ENCODE measurements around the gene TPRX2. TPM values are rescaled to one million over a fixed set of nuclear protein-coding genes. Genes with fewer than 3 reads are reported as not detected.
"Not testable (repeated sequence)": the region's sequence is repeated elsewhere in the genome, so short reads cannot be mapped to it uniquely, and the experiment has no call there.

TPRX2 gene
- not detected for total RNA-seq
- long read RNA-seq = 0 reads

GRCh38 chr19:47858646-47859285, at the start of gene TPRX2:
TPRX2 (plus strand) TSS chr19:47859235; CDS start chr19:47859247, 12 bp downstream.
- DNase-seq; H3K9me3 ChIP-seq (replicated peaks); intact Hi-C loops (cut with micrococcal nuclease); H3K4me1 ChIP-seq; H3K4me3 ChIP-seq; H3K27ac ChIP-seq (replicated peaks); H3K36me3 ChIP-seq: not testable (repeated sequence)
- peaks cover 68% of the 10 kb centered on the region for H3K27me3 ChIP-seq (ENCODE audit: low read depth)

GRCh38 chr19:47813304-47813994, 45.6 kb upstream of the TPRX2 start:
- H3K36me3 ChIP-seq = no peaks in the 10 kb centered on the region
- H3K27ac ChIP-seq (replicated peaks) = no peak overlapping the region
- H3K4me1 ChIP-seq = no peaks in the 10 kb centered on the region
- H3K27me3 ChIP-seq (ENCODE audit: low read depth) = peaks cover 29% of the 10 kb centered on the region
- DNase-seq = peak; percentile 65
- intact Hi-C loops (cut with micrococcal nuclease) = no loop called here
- H3K9me3 ChIP-seq (replicated peaks) = no peaks in the 10 kb centered on the region
- H3K4me3 ChIP-seq = no peak overlapping the region
- peak; percentile 65 for TF ChIP-seq CTCF (IDR thresholded peaks at IDR 0.05; ENCODE audit: borderline replicate concordance)

- no peak for DNase-seq
- no peaks in the 10 kb centered on the region for H3K4me1 ChIP-seq
- H3K36me3 ChIP-seq = no peaks in the 10 kb centered on the region
- no peak for TF ChIP-seq CTCF (IDR thresholded peaks at IDR 0.05; ENCODE audit: borderline replicate concordance)
- peaks cover 34% of the 10 kb centered on the region for H3K27me3 ChIP-seq (ENCODE audit: low read depth)
- no peak overlapping the region for H3K27ac ChIP-seq (replicated peaks)
- intact Hi-C loops (cut with micrococcal nuclease) = no loop called here
- no peak overlapping the region for H3K4me3 ChIP-seq
- no peaks in the 10 kb centered on the region for H3K9me3 ChIP-seq (replicated peaks)
These were observed 45.1 kb upstream of the TPRX2 start for GRCh38 chr19:47813995-47814328.

- H3K27me3 ChIP-seq (ENCODE audit: low read depth) = peaks cover 57% of the 10 kb centered on the region
- H3K36me3 ChIP-seq; intact Hi-C loops (cut with micrococcal nuclease); DNase-seq; H3K4me3 ChIP-seq; H3K4me1 ChIP-seq; H3K27ac ChIP-seq (replicated peaks); H3K9me3 ChIP-seq (replicated peaks): not testable (repeated sequence)
These were observed 42.8 kb upstream of the TPRX2 start for GRCh38 chr19:47816270-47816669.

- DNase-seq; H3K36me3 ChIP-seq; H3K4me3 ChIP-seq; intact Hi-C loops (cut with micrococcal nuclease); H3K4me1 ChIP-seq; H3K27ac ChIP-seq (replicated peaks); H3K9me3 ChIP-seq (replicated peaks): not testable (repeated sequence)
- H3K27me3 ChIP-seq (ENCODE audit: low read depth) = peaks cover 77% of the 10 kb centered on the region
These were observed 40.8 kb upstream of the TPRX2 start for GRCh38 chr19:47818221-47818620.

- Histone ChIP-seq H3K36me3 (no peaks in the 10 kb centered on the region), H3K27ac (replicated peaks) (no peak overlapping the region), H3K4me3 (no peak overlapping the region), H3K27me3 (ENCODE audit: low read depth) (peaks cover 88% of the 10 kb centered on the region), H3K4me1 (no peaks in the 10 kb centered on the region), H3K9me3 (replicated peaks) (no peaks in the 10 kb centered on the region)
- no peak for TF ChIP-seq CTCF (IDR thresholded peaks at IDR 0.05; ENCODE audit: borderline replicate concordance)
- no peak for DNase-seq
- intact Hi-C loops (cut with micrococcal nuclease) = no loop called here
These were observed 39.2 kb upstream of the TPRX2 start for GRCh38 chr19:47819858-47820257.

GRCh38 chr19:47820410-47820809, 38.6 kb upstream of the TPRX2 start:
- H3K9me3 ChIP-seq (replicated peaks) = no peaks in the 10 kb centered on the region
- no peak overlapping the region for H3K27ac ChIP-seq (replicated peaks)
- peaks cover 90% of the 10 kb centered on the region for H3K27me3 ChIP-seq (ENCODE audit: low read depth)
- H3K4me1 ChIP-seq = no peaks in the 10 kb centered on the region
- no peaks in the 10 kb centered on the region for H3K36me3 ChIP-seq
- no peak for TF ChIP-seq CTCF (IDR thresholded peaks at IDR 0.05; ENCODE audit: borderline replicate concordance)
- H3K4me3 ChIP-seq = no peak overlapping the region
- DNase-seq = no peak
- intact Hi-C loops (cut with micrococcal nuclease) = no loop called here

Data from left ventricle myocardium inferior (tissue), 1 donor.